GM12865 (cell line): ENCODE measurements around the gene HOXA5.

Experiments
- DNase-seq: peaks from one replicate; pipeline ENCODE4 v3.0.0; 2010; ENCODE audit warnings: low read depth
- H3K4me3 ChIP-seq: 2 replicates; pipeline ENCODE4 v1.5.1; 2011; ENCODE audit warnings: mild to moderate bottlenecking, low read depth, low read length, control low read depth
- CTCF ChIP-seq: IDR thresholded peaks from 2 replicates; pipeline ENCODE4 v1.5.1; 2011; ENCODE audit warnings: low read length, control low read depth, low read depth, inconsistent platforms; ENCODE audit not compliant: insufficient read depth; ENCODE audit errors: missing control alignments

HOXA5 gene

GRCh38 chr7:27189295-27189996 is 46.0 kb upstream of the HOXA5 start:
- no peak overlapping the region for H3K4me3 ChIP-seq
- DNase-seq, result no peak

GRCh38 chr7:27188386-27189294 is 45.2 kb upstream of the HOXA5 start:
- no peak overlapping the region for H3K4me3 ChIP-seq
- no peak for TF ChIP-seq CTCF

More at GRCh38 chr7:27189295-27189996, 46.0 kb upstream of the HOXA5 start:
- no peak for TF ChIP-seq CTCF

GRCh38 chr7:27187475-27188385 is 44.2 kb upstream of the HOXA5 start:
- TF ChIP-seq CTCF, result no peak
- no peak for DNase-seq
- H3K4me3 ChIP-seq, result no peak overlapping the region

More at GRCh38 chr7:27188386-27189294, 45.2 kb upstream of the HOXA5 start:
- DNase-seq, result no peak

GRCh38 chr7:27186668-27187474 is 43.4 kb upstream of the HOXA5 start:
- H3K4me3 ChIP-seq, result no peak overlapping the region
- DNase-seq, result no peak
- no peak for TF ChIP-seq CTCF

GRCh38 chr7:27185854-27186667 is 42.6 kb upstream of the HOXA5 start:
- H3K4me3 ChIP-seq, result no peak overlapping the region
- no peak for TF ChIP-seq CTCF
- no peak for DNase-seq
